ENCODE data around the gene AKT3. TPM values are rescaled to one million over a fixed set of nuclear protein-coding genes. Genes with fewer than 3 reads are reported as not detected.

AKT3 gene
- total RNA-seq, 1 experiment from 2014 or later = 31.9 TPM

DNA sequence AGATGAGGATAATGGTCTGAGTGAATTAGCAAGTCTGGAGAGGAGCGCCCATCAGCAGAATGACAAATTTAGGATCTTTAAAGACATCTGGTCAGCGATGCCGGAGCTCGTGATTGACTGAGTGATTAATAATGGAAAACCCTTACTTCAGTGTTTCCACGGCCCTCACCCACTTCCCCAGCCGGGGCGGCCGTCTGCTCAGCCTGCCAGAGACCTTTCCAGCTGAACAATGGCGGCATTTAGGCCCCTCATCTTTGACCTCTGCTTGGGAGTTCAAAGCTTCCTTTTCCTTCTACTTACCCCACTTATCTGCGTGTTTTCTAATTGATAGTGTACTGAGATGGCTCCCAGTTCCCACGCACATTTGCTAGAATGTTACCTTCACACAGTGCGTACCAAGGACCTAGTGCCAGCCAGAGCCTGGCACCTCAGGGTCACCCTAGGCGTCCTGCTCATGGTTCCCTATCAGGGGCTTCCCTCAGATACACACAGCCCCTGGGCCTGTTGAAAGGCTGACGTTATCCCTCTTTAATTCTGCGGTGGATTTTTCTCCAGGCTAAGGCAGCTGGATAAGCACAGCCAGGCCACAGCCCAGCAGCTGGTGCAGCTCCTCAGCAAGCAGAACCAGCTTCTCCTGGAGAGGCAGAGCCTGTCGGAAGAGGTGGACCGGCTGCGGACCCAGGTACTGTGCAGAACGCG lies 361.4 kb downstream of the AKT3 start:
- no peaks in the 10 kb centered on the region for H3K27me3 Mint-ChIP-seq (ENCODE audit: insufficient read depth, unreplicated experiment)
- BruUV-seq (replicated peaks) = no TSS peak

DNA sequence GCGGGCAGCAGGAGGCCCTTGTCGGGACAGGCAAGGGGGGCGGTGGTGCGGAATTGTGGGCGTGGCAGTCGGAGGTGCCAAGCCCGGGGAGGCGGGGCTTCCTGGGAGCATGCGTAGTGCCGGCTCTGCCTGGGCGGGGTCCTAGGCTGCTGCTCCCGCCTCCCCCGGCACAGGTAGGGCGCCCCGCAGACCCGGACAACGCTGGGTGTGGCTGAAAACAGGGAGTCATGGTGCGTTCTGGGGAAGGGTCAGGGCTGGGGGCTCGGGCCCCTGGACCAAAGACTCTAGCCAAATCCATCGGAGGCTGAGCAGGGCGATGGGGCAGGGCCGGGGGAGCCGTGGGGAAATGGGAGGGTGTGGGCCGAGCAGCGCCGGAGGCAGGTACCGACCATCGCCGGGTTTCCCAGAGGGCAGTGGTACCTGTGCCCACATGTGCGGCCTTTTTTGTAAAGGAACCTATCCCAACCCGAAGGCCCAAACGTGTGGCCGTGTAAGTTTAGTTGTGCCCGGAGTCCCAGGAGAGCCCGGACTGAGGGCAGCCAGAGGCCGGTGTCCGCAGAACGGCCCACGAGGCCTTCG lies 362.3 kb downstream of the AKT3 start:
- no TSS peak for BruUV-seq (replicated peaks)
- ChIA-PET POLR2A (interaction anchor here (0.7 kb wide), 1 partner anchor 36 kb away, joined by 3 read pairs; no protein-coding TSS in a partner anchor), CTCF (interaction anchor here (0.6 kb wide), 1 partner anchor 219 kb away, joined by 3 read pairs; no protein-coding TSS in a partner anchor)
- DNase-seq (ENCODE audit: unreplicated experiment) = no peak
- TF ChIP-seq, protein P1, sequence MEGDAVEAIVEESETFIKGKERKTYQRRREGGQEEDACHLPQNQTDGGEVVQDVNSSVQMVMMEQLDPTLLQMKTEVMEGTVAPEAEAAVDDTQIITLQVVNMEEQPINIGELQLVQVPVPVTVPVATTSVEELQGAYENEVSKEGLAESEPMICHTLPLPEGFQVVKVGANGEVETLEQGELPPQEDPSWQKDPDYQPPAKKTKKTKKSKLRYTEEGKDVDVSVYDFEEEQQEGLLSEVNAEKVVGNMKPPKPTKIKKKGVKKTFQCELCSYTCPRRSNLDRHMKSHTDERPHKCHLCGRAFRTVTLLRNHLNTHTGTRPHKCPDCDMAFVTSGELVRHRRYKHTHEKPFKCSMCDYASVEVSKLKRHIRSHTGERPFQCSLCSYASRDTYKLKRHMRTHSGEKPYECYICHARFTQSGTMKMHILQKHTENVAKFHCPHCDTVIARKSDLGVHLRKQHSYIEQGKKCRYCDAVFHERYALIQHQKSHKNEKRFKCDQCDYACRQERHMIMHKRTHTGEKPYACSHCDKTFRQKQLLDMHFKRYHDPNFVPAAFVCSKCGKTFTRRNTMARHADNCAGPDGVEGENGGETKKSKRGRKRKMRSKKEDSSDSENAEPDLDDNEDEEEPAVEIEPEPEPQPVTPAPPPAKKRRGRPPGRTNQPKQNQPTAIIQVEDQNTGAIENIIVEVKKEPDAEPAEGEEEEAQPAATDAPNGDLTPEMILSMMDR (IDR thresholded peaks at IDR 0.05; ENCODE audit: unreplicated experiment) = no peak
- Mint-ChIP-seq H3K36me3 (ENCODE audit: insufficient read depth, unreplicated experiment) (peaks cover 28% of the 10 kb centered on the region), H3K27ac (ENCODE audit: low read depth, unreplicated experiment) (no peak overlapping the region), H3K4me1 (ENCODE audit: insufficient read depth, unreplicated experiment) (no peaks in the 10 kb centered on the region), H3K9me3 (ENCODE audit: unreplicated experiment) (no peaks in the 10 kb centered on the region), H3K27me3 (ENCODE audit: insufficient read depth, unreplicated experiment) (no peaks in the 10 kb centered on the region), H3K4me3 (ENCODE audit: unreplicated experiment) (no peak overlapping the region)
- intact Hi-C loops (cut with micrococcal nuclease) = no loop called here

More for the DNA sequence above, 361.4 kb downstream of the AKT3 start:
- H3K9me3 Mint-ChIP-seq (ENCODE audit: unreplicated experiment) = no peaks in the 10 kb centered on the region
- H3K4me3 Mint-ChIP-seq (ENCODE audit: unreplicated experiment) = no peak overlapping the region
- no peaks in the 10 kb centered on the region for H3K4me1 Mint-ChIP-seq (ENCODE audit: insufficient read depth, unreplicated experiment)
- TF ChIP-seq, protein P1 (IDR thresholded peaks at IDR 0.05; ENCODE audit: unreplicated experiment) = no peak
- no peak for DNase-seq (ENCODE audit: unreplicated experiment)
- CTCF ChIA-PET = interaction anchor here (0.6 kb wide), 1 partner anchor 384 kb away, joined by 3 read pairs; no protein-coding TSS in a partner anchor
- intact Hi-C loops (cut with micrococcal nuclease) = no loop called here
- POLR2A ChIA-PET = interaction anchor here (0.8 kb wide), 1 partner anchor 51 kb away, joined by 3 read pairs; no protein-coding TSS in a partner anchor
- H3K36me3 Mint-ChIP-seq (ENCODE audit: insufficient read depth, unreplicated experiment) = peaks cover 27% of the 10 kb centered on the region
- no peak overlapping the region for H3K27ac Mint-ChIP-seq (ENCODE audit: low read depth, unreplicated experiment)

DNA sequence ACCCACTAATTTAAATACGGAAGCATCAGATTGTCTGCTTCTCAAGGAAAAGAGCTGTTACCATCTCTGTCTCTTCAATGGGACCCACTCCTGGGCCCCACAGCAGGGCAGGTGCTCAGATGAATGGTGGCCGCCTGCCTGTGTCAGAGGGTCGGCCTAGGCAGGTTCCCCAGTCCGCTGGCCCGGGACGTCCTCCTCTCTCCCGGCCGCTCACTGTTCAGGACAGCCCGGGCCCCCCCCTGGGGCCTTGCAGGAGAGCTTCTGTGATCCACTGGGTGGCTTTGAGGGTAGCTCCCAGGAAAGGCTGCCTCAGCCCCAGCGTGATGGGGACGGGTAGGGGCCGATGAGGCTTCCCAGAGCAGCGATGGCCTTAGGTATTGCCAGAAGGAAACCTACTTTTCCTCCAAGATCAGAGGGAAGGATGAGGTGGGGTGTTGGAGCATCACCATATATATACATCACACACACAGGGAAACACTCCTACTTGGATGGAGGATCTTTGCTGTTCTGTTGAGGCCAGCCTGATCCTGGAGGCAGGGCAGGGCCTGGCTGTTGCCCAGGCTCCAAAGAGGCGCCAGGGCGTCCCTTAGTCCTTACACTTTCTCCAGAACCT lies 362.9 kb downstream of the AKT3 start:
- H3K4me3 Mint-ChIP-seq (ENCODE audit: unreplicated experiment) = no peak overlapping the region
- CTCF ChIA-PET = interaction anchor here (0.6 kb wide), 2 partner anchors 220 to 1665 kb away, joined by 3 to 4 read pairs; no protein-coding TSS in a partner anchor
- intact Hi-C loops (cut with micrococcal nuclease) = no loop called here
- POLR2A ChIA-PET = interaction anchor here (0.7 kb wide), 1 partner anchor 35 kb away, joined by 3 read pairs; no protein-coding TSS in a partner anchor
- H3K4me1 Mint-ChIP-seq (ENCODE audit: insufficient read depth, unreplicated experiment) = peaks cover 5% of the 10 kb centered on the region
- peaks cover 28% of the 10 kb centered on the region for H3K36me3 Mint-ChIP-seq (ENCODE audit: insufficient read depth, unreplicated experiment)
- BruUV-seq (replicated peaks) = no TSS peak
- H3K9me3 Mint-ChIP-seq (ENCODE audit: unreplicated experiment) = no peaks in the 10 kb centered on the region
- no peaks in the 10 kb centered on the region for H3K27me3 Mint-ChIP-seq (ENCODE audit: insufficient read depth, unreplicated experiment)
- TF ChIP-seq, protein P1 (IDR thresholded peaks at IDR 0.05; ENCODE audit: unreplicated experiment) = no peak
- H3K27ac Mint-ChIP-seq (ENCODE audit: low read depth, unreplicated experiment) = peak overlapping the region; percentile 10
- no peak for DNase-seq (ENCODE audit: unreplicated experiment)

DNA sequence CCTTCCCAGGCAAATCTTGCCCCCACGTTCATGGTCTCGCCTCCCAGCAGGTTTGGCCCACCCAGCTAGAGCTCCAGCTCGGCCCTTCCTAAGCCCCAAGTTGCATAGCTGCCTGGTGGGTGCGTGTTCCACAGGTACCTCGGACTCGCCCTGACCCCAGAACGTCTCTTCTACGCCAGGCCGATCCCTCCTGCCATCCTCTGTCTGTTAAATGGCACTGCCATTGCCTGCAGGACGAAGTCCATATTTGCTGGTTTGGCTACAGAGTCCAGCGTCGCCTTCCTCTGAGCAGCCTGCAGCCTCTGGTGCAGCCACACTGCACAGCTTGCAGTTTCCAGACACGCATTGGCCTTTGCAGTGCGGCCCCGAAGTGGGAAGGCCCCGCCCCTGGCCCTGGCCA lies 366.1 kb downstream of the AKT3 start:
- POLR2A ChIA-PET = interaction anchor here (0.6 kb wide), 1 partner anchor 207 kb away, joined by 3 read pairs; no protein-coding TSS in a partner anchor
- peaks cover 17% of the 10 kb centered on the region for H3K4me1 Mint-ChIP-seq (ENCODE audit: insufficient read depth, unreplicated experiment)
- BruUV-seq (replicated peaks) = no TSS peak
- peaks cover 27% of the 10 kb centered on the region for H3K36me3 Mint-ChIP-seq (ENCODE audit: insufficient read depth, unreplicated experiment)
- CTCF ChIA-PET = interaction anchor here (0.5 to 1.6 kb wide), 6 partner anchors 9 to 785 kb away, joined by 3 to 5 read pairs (median 3); no protein-coding TSS in a partner anchor
- TF ChIP-seq, protein P1 (IDR thresholded peaks at IDR 0.05; ENCODE audit: unreplicated experiment) = no peak
- no peak overlapping the region for H3K4me3 Mint-ChIP-seq (ENCODE audit: unreplicated experiment)
- intact Hi-C loops (cut with micrococcal nuclease) = no loop called here
- peaks cover 8% of the 10 kb centered on the region for H3K9me3 Mint-ChIP-seq (ENCODE audit: unreplicated experiment)
- no peak overlapping the region for H3K27ac Mint-ChIP-seq (ENCODE audit: low read depth, unreplicated experiment)
- no peak for DNase-seq (ENCODE audit: unreplicated experiment)
- H3K27me3 Mint-ChIP-seq (ENCODE audit: insufficient read depth, unreplicated experiment) = no peaks in the 10 kb centered on the region

Measured in MCF 10A (cell line).